Muscle of leg (tissue), 11 donors: ENCODE measurements around the gene PXYLP1. TPM values are rescaled to one million over a fixed set of nuclear protein-coding genes. Genes with fewer than 3 reads are reported as not detected.
A peak's percentile ranks its signal among the peaks of the same experiment; 100 is the strongest.

Experiments
- DNase-seq: peaks from one replicate; pipeline ENCODE4 v3.0.0; 2013
- H3K27ac ChIP-seq: one replicate; pipeline ENCODE4 v1.5.1; 2013; ENCODE audit warnings: mild to moderate bottlenecking, low read length, control low read depth
- H3K27me3 ChIP-seq: one replicate; pipeline ENCODE4 v1.6.1; 2013; ENCODE audit warnings: low read length; ENCODE audit not compliant: control insufficient read depth, insufficient read depth
- H3K36me3 ChIP-seq: one replicate; pipeline ENCODE4 v1.6.1; 2013; ENCODE audit warnings: low read length; ENCODE audit not compliant: control insufficient read depth, insufficient read depth
- H3K4me1 ChIP-seq: one replicate; pipeline ENCODE4 v1.6.1; 2013; ENCODE audit warnings: low read length; ENCODE audit not compliant: control insufficient read depth, insufficient read depth
- H3K4me3 ChIP-seq: one replicate; pipeline ENCODE4 v1.5.1; 2013; ENCODE audit warnings: low read length, control low read depth
- H3K9me3 ChIP-seq: replicated peaks from 2 replicates; pipeline ENCODE4 v1.6.1; 2013; ENCODE audit warnings: low read depth, low read length; ENCODE audit not compliant: control insufficient read depth
- WGBS: methylation state at CpG from one replicate; pipeline ENCODE4 v1.1.5; 2013; ENCODE audit warnings: missing lambda C conversion rate; ENCODE audit not compliant: insufficient coverage; 5-methylcytosine and 5-hydroxymethylcytosine counted together
- polyA plus RNA-seq, 8 donors: library from polyadenylated mRNA; unstranded; fragments of 120-200 nt; gene quantifications; one replicate each; pipeline versions ENCODE4 v1.2.1 to v1.2.3, GENCODE V29; 2013; ENCODE audit warnings: inconsistent platforms in 1 of 8, low replicate concordance in 1 of 8; ENCODE audit not compliant: insufficient read length in 8 of 8, insufficient read depth in 1 of 8
- total RNA-seq: library from RNA; stranded (reverse); fragments of 120-200 nt; gene quantifications from one replicate; pipeline ENCODE4 v1.2.4, GENCODE V29; 2013

The PXYLP1 gene
- total and polyA plus RNA-seq, 9 donors: 12.8 to 21.8 (median 18.3) TPM

DNA sequence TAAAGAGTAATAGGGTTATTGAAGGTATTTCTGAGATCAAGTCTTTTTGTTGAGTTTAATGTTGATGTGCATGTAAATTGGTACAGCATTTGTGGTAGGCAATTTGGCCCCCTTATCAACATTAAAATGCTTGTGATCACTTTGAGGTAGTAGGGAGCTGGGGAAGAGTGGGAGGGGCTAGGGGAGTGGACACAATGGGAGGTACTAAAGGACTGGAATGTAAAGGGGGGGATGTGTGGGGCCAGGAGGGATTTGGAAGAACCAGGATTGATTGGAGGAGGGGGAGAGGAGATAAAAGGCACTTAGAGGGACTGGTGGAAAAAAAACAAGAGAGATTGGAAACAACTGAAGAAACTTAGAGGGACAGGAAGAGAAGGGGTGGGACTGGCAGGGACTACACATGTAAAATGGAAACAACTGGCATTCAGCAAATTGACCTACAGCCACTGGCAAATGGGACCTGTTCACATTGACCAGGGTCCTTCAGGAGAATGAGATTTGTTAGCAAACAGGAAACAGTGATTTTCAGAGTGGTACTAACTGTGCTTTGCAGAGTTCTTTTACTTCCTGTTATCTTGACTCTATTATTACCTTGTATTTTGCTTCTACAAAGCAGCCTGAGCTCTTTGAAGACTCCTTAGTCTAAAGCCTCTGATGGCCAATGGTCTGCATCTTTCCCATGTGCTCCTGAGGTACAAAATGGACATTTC lies 88.9 kb downstream of the PXYLP1 start:
- Histone ChIP-seq H3K4me1 (no peaks in the 10 kb centered on the region), H3K36me3 (no peaks in the 10 kb centered on the region), H3K9me3 (no peaks in the 10 kb centered on the region), H3K4me3 (no peak overlapping the region), H3K27me3 (no peaks in the 10 kb centered on the region), H3K27ac (no peak overlapping the region)
- no peak for DNase-seq

DNA sequence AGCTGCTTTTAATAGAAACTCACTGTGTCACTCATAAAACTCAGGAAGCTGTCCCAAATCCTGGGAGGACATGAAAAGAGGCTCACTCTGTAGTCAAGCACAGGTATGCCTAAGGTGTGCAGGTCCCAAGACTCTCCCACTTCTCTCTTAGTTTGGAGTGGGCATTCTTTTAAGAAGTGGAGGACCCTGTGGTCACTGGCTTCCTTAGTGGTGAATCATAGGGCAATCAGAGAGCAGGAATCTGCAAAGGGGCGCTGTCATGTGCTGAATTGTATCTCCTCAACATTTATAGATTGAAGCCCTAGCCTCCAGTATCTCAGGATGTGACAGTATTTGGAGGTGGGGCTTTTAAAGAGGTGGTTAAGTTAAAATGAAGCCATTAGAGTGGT lies 89.5 kb downstream of the PXYLP1 start:
- Histone ChIP-seq H3K36me3 (no peaks in the 10 kb centered on the region), H3K27me3 (no peaks in the 10 kb centered on the region), H3K9me3 (no peaks in the 10 kb centered on the region), H3K4me3 (no peak overlapping the region), H3K4me1 (no peaks in the 10 kb centered on the region), H3K27ac (no peak overlapping the region)
- no CpG with 5 or more reads among the region's 1 CpG for WGBS
- no peak for DNase-seq

DNA sequence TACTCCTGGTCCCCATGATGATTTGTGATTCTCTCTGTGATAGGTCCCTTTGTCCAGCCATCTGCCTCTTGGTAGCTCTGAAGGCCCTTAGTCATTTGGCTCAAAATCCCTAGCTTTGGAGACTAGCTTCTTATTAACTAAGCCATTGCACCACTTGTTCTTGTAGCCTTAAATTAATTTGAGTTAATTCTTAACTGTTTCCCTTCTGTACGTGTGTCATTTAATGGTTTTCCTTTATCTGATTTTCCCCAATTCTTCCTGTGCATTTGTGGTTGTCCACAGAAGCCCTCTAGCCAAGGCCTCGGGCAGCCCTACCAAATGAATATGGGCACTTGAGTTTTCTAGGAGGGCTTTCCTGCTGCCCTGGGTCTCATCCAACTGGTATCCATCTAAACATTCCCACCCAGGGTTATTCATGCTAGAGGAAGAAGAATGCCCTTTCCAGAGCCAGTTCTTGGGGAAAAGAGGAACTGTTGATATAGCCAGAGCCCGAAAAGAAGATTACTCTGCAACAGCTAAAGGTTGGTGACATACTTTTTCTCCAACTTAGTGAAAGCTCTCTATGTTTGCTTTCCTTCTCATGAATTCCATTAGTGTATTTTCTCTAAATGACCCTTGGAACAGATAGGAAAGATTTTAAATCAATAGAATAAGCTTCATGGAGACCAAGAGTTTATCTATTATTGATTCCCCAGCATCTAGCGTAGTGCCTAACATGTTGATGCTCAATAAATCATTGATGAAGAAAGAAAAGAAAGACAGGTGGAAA lies 92.5 kb downstream of the PXYLP1 start:
- no peak overlapping the region for H3K27ac ChIP-seq
- WGBS: 65% methylated on average over 2 of the region's 4 CpGs
- no peak overlapping the region for H3K4me3 ChIP-seq
- no peaks in the 10 kb centered on the region for H3K36me3 ChIP-seq
- no peak for DNase-seq
- no peaks in the 10 kb centered on the region for H3K4me1 ChIP-seq
- H3K9me3 ChIP-seq: no peaks in the 10 kb centered on the region
- H3K27me3 ChIP-seq: no peaks in the 10 kb centered on the region

DNA sequence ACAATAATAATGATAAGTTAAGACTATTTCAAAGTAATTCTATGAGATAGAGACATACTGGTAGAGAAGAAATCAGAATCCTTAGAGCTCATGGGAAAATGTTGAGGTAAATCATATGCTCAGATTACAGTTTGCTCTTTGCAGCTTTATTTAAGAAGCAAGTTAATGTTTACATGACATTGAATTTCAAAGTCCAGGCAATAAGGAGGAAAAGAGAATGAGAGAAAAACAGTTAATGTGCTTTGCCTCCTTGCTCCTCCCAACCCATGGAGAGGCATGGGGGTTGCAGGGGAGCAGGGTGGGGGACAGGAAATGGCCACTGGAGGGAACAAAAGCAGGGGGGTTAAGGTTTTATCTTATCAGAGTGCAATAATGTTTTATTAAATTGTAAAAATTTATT lies 94.5 kb downstream of the PXYLP1 start:
- DNase-seq: no peak
- H3K4me1 ChIP-seq: no peaks in the 10 kb centered on the region
- no peaks in the 10 kb centered on the region for H3K9me3 ChIP-seq
- no peaks in the 10 kb centered on the region for H3K36me3 ChIP-seq
- no peak overlapping the region for H3K4me3 ChIP-seq
- no peaks in the 10 kb centered on the region for H3K27me3 ChIP-seq
- H3K27ac ChIP-seq: no peak overlapping the region

DNA sequence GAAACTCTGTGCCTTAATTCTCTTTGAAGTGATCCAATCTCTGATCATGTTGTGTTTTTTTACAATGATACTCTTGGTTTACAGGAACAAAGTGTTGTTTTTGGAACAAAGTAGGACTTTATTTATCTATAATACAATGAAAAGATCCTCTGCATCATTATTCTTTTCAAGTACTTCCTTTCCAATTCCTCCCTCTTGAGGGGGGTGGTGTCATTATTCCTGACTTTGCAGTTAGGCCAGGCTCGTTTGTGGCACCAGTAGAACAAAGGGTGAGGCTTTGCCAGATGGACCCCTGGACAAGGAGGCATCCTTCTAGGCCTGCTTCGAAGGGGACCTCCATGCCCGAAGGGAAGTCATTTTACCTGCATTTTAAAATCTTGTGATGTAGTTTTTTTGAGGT lies 95.0 kb downstream of the PXYLP1 start:
- no peak overlapping the region for H3K4me3 ChIP-seq
- no peak for DNase-seq
- WGBS: 13% methylated on average over 1 of the region's 3 CpGs
- H3K27ac ChIP-seq: no peak overlapping the region
- H3K36me3 ChIP-seq: no peaks in the 10 kb centered on the region
- H3K9me3 ChIP-seq: no peaks in the 10 kb centered on the region
- H3K4me1 ChIP-seq: no peaks in the 10 kb centered on the region
- no peaks in the 10 kb centered on the region for H3K27me3 ChIP-seq

DNA sequence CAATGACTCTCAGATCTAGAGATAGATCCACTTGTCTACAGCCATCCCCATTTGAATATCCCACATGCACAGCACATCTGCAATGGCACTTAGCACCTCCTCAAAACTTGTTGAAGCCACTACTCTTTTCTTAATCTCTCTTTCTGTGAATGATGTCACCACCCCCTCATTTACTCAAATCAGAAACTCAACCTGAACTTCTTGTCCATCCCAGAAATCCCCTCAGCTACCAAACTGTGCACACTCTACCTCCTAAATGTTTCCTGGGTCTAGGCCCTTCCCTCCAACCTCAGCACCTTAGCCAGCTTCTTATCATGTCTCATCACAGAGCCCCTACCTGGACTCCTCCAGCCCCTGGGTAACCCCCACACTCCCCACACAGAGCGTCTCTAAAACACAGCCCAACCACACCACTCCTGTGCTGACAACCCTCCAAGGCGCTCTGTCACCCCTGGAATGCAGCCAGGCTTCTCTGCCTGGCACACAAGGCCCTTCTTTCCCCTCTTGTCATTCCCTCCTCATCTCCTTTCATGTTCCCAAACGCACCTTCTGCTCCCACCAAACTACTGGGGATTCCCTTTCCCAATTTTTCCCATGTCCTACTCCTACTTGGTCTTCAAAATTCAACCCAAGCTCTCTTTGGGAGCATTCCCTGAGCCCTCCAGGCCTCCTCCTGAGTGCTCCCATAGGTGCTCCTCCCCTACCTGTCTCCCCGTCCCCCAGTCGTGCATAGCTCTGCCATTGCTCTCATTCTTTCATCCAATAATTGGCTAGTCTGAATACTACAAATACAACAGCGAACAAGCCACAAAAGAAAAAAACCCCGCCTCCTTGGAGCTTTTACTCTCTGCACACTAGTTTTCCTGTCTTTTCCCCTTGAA lies 96.9 kb downstream of the PXYLP1 start:
- WGBS: 84% methylated on average over 7 of the region's 7 CpGs
- DNase-seq: no peak
- Histone ChIP-seq H3K9me3 (no peaks in the 10 kb centered on the region), H3K4me3 (no peak overlapping the region), H3K27me3 (no peaks in the 10 kb centered on the region), H3K36me3 (no peaks in the 10 kb centered on the region), H3K27ac (no peak overlapping the region), H3K4me1 (no peaks in the 10 kb centered on the region)

DNA sequence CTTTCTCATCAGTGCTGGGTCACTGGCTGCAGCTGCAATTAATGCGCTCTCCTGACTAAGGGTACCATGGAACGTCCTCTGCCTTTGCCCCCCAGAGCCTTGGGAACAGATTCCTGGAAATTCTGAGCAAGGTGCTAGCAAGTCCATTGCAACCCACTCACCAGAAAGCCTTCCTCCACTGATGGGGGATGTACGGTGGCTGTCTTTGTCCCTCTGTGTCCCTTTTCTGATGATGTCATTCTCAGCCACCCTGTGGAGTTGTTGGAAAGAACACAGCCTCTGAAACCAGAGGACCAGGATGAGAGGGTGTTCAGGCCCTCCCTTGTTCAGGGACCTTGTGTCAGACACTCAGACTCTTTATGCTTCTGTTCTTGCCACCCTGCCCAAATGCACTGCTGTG lies 98.6 kb downstream of the PXYLP1 start:
- H3K9me3 ChIP-seq: no peaks in the 10 kb centered on the region
- no peak overlapping the region for H3K4me3 ChIP-seq
- H3K27ac ChIP-seq: no peak overlapping the region
- H3K4me1 ChIP-seq: no peaks in the 10 kb centered on the region
- H3K27me3 ChIP-seq: no peaks in the 10 kb centered on the region
- WGBS: 88% methylated on average over 2 of the region's 3 CpGs
- H3K36me3 ChIP-seq: no peaks in the 10 kb centered on the region
- no peak for DNase-seq

DNA sequence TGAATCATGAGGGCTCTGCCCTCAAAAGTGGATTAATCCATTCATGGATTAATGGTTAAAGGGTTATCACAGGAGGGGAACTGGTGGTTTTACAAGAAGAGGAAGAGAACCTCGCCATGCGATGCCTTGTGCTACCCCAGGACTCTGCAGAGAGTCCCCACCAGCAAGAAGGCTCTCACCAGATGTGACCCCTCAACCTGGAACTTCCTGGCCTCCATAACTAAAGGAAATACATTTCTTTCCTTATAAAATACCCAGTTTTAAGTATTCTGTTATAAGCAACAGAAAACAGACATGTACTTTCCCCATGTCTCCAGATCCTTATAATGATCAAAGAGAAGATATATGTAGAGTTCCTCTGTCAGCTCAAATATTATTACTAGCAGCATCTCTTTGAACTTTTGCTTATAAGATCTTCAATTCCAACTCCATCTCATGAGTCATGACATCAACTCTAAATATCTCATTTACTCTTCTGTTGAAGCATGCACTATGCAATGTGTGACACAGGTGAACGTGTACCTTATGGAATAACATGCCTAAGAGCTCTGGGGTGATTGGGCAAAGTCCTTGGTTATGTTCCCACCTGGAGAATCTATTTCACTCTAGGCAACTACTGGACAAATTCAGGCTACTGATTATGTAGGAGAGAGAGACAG lies 99.2 kb downstream of the PXYLP1 start:
- Histone ChIP-seq H3K36me3 (no peaks in the 10 kb centered on the region), H3K9me3 (no peaks in the 10 kb centered on the region), H3K27ac (no peak overlapping the region), H3K4me3 (no peak overlapping the region), H3K4me1 (no peaks in the 10 kb centered on the region), H3K27me3 (no peaks in the 10 kb centered on the region)
- DNase-seq: no peak
- WGBS: no CpG with 5 or more reads among the region's 3 CpGs

DNA sequence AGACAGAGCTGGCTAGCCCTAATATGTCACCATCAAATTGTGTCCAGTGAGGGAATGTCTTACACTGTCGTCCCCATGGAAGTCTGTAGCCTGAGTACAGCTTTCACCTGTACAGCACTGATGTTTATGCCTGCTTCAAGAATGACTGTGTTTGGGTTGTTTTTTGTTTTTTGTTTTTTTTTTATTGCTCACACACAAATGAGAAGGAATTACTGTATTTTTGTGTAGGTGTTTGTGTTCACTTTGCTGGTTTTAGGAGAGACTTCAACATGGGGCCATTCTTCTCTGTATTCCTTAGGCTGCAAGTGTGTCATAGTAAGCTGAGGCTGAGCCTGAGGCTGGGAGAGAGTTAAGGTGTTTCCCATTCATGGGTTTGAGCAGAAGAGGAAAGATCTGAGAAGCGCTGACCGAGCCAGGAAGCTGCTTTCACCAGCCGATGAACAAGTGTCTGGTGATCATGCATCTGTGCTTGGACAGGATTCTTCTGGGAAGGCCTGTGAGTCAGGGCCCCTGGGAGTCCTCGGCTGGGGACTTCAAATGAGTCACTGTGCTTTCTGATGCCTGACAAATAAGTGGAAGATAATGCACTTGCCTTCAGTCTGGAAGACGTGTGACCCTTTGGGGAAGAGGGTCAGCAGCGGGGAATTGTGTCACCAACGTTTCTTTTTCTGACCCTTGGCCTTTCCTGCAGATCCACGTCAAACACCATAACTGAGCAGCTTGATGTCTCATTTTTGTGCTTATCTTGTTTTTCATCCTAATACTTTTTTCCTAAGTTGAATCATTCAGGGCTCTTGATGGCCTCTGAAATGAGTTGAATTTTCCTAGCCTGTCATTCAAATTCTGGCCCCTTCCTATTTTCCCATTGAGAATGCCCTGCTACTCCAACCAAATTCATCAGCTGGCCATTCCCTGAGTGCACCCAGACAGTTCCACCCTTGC lies 100.0 kb downstream of the PXYLP1 start:
- WGBS: 41% methylated on average over 7 of the region's 9 CpGs
- Histone ChIP-seq H3K27ac (no peak overlapping the region), H3K4me1 (no peaks in the 10 kb centered on the region), H3K27me3 (no peaks in the 10 kb centered on the region), H3K36me3 (no peaks in the 10 kb centered on the region), H3K4me3 (no peak overlapping the region), H3K9me3 (no peaks in the 10 kb centered on the region)
- peak; percentile 25 for DNase-seq
